ENCODE data around the gene ARID1A. TPM values are rescaled to one million over a fixed set of nuclear protein-coding genes. Genes with fewer than 3 reads are reported as not detected.

ARID1A gene
- total and polyA plus RNA-seq, 2 donors (not counting 1 experiment from before 2014, with no cell fraction given), result 12.9 to 16.0 TPM

GRCh38 chr1:26721669-26722355, 26.0 kb downstream of the ARID1A start:
- TF ChIP-seq CTCF (conservative IDR thresholded peaks at IDR 0.05 in 1 of 2, IDR thresholded peaks at IDR 0.05 in 1 of 2; ENCODE audit: low read depth in 1 of 2, low read length in 2 of 2) (no peak), EZH2 (IDR thresholded peaks at IDR 0.05; ENCODE audit: low read length, missing control alignments) (no peak)
- H3K36me3 ChIP-seq (ENCODE audit: control insufficient read depth, insufficient read depth, low read length), result no peaks in the 10 kb centered on the region
- no peaks in the 10 kb centered on the region for H3K27me3 ChIP-seq (ENCODE audit: control insufficient read depth, insufficient read depth, low read length)
- peak in 1 of 2 donors; percentile 21 for DNase-seq (ENCODE audit: low read depth in 2 of 2)
- no peak overlapping the region for H3K27ac ChIP-seq (ENCODE audit: insufficient read depth, low read length)
- H3K4me3 ChIP-seq (replicated peaks in 1 of 4; ENCODE audit: control extremely low read depth in 1 of 4, insufficient read depth in 1 of 4, low read depth in 3 of 4, low read length in 4 of 4), result no peak overlapping the region
- H3K4me2 ChIP-seq (ENCODE audit: extremely low read depth, insufficient read depth, low read length), result no peak overlapping the region
- peaks cover 86% of the 10 kb centered on the region for H3K79me2 ChIP-seq (ENCODE audit: control insufficient read depth, insufficient read depth, low read length)
- H3K4me1 ChIP-seq (ENCODE audit: control insufficient read depth, extremely low read depth, insufficient read depth, low read length), result peaks cover 21% of the 10 kb centered on the region
- no peaks in the 10 kb centered on the region for H3K9me3 ChIP-seq (ENCODE audit: control insufficient read depth, insufficient read depth, low read depth, low read length)
- H2AFZ ChIP-seq (ENCODE audit: low read length), result no peak overlapping the region
- H3K9ac ChIP-seq (ENCODE audit: insufficient read depth, low read length), result no peak overlapping the region
- peaks cover 1% of the 10 kb centered on the region for H4K20me1 ChIP-seq (ENCODE audit: control insufficient read depth, extremely low read depth, insufficient read depth, low read length)

- H3K4me2 ChIP-seq (ENCODE audit: extremely low read depth, insufficient read depth, low read length), result peak overlapping the region; percentile 47
- H3K9ac ChIP-seq (ENCODE audit: insufficient read depth, low read length), result no peak overlapping the region
Measured at GRCh38 chr1:26723013-26723991, 27.5 kb downstream of the ARID1A start.

More at GRCh38 chr1:26723013-26723991, 27.5 kb downstream of the ARID1A start:
- peak overlapping the region in 1 of 4 experiments; percentile 6 for H3K4me3 ChIP-seq (replicated peaks in 1 of 4; ENCODE audit: control extremely low read depth in 1 of 4, insufficient read depth in 1 of 4, low read depth in 3 of 4, low read length in 4 of 4)
- no peaks in the 10 kb centered on the region for H3K36me3 ChIP-seq (ENCODE audit: control insufficient read depth, insufficient read depth, low read length)
- H3K4me1 ChIP-seq (ENCODE audit: control insufficient read depth, extremely low read depth, insufficient read depth, low read length), result peaks cover 21% of the 10 kb centered on the region
- H4K20me1 ChIP-seq (ENCODE audit: control insufficient read depth, extremely low read depth, insufficient read depth, low read length), result peaks cover 1% of the 10 kb centered on the region
- peaks cover 86% of the 10 kb centered on the region for H3K79me2 ChIP-seq (ENCODE audit: control insufficient read depth, insufficient read depth, low read length)
- DNase-seq (ENCODE audit: low read depth in 2 of 2), result peak; percentile 98 to 99
- H2AFZ ChIP-seq (ENCODE audit: low read length), result no peak overlapping the region
- H3K27me3 ChIP-seq (ENCODE audit: control insufficient read depth, insufficient read depth, low read length), result no peaks in the 10 kb centered on the region
- H3K27ac ChIP-seq (ENCODE audit: insufficient read depth, low read length), result peak overlapping the region; percentile 72
- no peak for TF ChIP-seq EZH2 (IDR thresholded peaks at IDR 0.05; ENCODE audit: low read length, missing control alignments)
- no peak for TF ChIP-seq CTCF (conservative IDR thresholded peaks at IDR 0.05 in 1 of 2, IDR thresholded peaks at IDR 0.05 in 1 of 2; ENCODE audit: low read depth in 1 of 2, low read length in 2 of 2)
- H3K9me3 ChIP-seq (ENCODE audit: control insufficient read depth, insufficient read depth, low read depth, low read length), result no peaks in the 10 kb centered on the region
